OCI-LY1 (cell line): ENCODE data around the gene RNASEH2C.
"Not testable (repeated sequence)": the region's sequence is repeated elsewhere in the genome, so short reads cannot be mapped to it uniquely, and the experiment has no call there.

Source experiments
- H2AFZ ChIP-seq: fragments of 200-600 bp; sonication (generic), shearing (Covaris generic); 2 replicates; pipeline ENCODE4 v1.6.0; 2014; ENCODE audit warnings: antibody characterized with exemption, mild to moderate bottlenecking, low read length
- H3F3A ChIP-seq: fragments of 200-600 bp; sonication (generic), shearing (Covaris generic); 2 replicates; pipeline ENCODE4 v1.6.0; 2014; ENCODE audit warnings: mild to moderate bottlenecking, antibody characterized with exemption, low read length, moderate library complexity; ENCODE audit not compliant: insufficient read depth
- H3K27ac ChIP-seq: fragments of 200-600 bp; sonication (generic); 2 replicates; pipeline ENCODE4 v1.5.1; 2014; ENCODE audit warnings: low read length, mixed run types, mild to moderate bottlenecking, low read depth; ENCODE audit not compliant: poor library complexity, severe bottlenecking
- H3K27me3 ChIP-seq: fragments of 200-600 bp; sonication (generic); 2 replicates; pipeline ENCODE4 v1.6.0; 2014; ENCODE audit warnings: antibody characterized with exemption, mild to moderate bottlenecking, low read length, moderate library complexity; ENCODE audit not compliant: insufficient read depth
- H3K36me3 ChIP-seq: fragments of 200-600 bp; sonication (generic); 2 replicates; pipeline ENCODE4 v1.6.1; 2014; ENCODE audit warnings: mild to moderate bottlenecking, antibody characterized with exemption, low read length, moderate library complexity, mixed read lengths; ENCODE audit not compliant: insufficient read depth
- H3K4me1 ChIP-seq: fragments of 200-600 bp; sonication (generic); 2 replicates; pipeline ENCODE4 v1.5.1; 2014; ENCODE audit warnings: mild to moderate bottlenecking, low read length, moderate library complexity; ENCODE audit not compliant: insufficient read depth, severe bottlenecking
- H3K4me2 ChIP-seq: fragments of 200-600 bp; sonication (generic), shearing (Covaris generic); 2 replicates; pipeline ENCODE4 v1.6.1; 2014; ENCODE audit warnings: low read length
- H3K4me3 ChIP-seq: fragments of 200-600 bp; sonication (generic); 2 replicates; pipeline ENCODE4 v1.5.1; 2014; ENCODE audit warnings: low read length, low read depth, mild to moderate bottlenecking, mixed read lengths; ENCODE audit not compliant: poor library complexity, severe bottlenecking
- H3K79me2 ChIP-seq: fragments of 200-600 bp; shearing (Covaris generic); 2 replicates; pipeline ENCODE4 v1.6.1; 2016; ENCODE audit warnings: mixed run types, low read length, mixed read lengths; ENCODE audit not compliant: insufficient read depth
- H3K9ac ChIP-seq: fragments of 200-600 bp; sonication (generic), shearing (Covaris generic); 2 replicates; pipeline ENCODE4 v1.6.1; 2014; ENCODE audit warnings: mild to moderate bottlenecking, low read length, mixed read lengths
- H3K9me2 ChIP-seq: fragments of 200-600 bp; sonication (generic), shearing (Covaris generic); 2 replicates; pipeline ENCODE4 v1.6.1; 2014; ENCODE audit warnings: low read depth, mild to moderate bottlenecking, low read length, mixed read lengths
- H3K9me3 ChIP-seq: fragments of 200-600 bp; shearing (Covaris generic); 2 replicates; pipeline ENCODE4 v1.6.1; 2014; ENCODE audit warnings: low read length, mixed read lengths
- H4K20me1 ChIP-seq: fragments of 200-600 bp; sonication (generic), shearing (Covaris generic); 2 replicates; pipeline ENCODE4 v1.6.0; 2016; ENCODE audit warnings: mild to moderate bottlenecking, low read length; ENCODE audit not compliant: insufficient read depth
- CTCF ChIP-seq: fragments of 200-600 bp; sonication (generic), shearing (Covaris generic); IDR thresholded peaks from 2 replicates; pipeline ENCODE4 v1.5.1; 2017; ENCODE audit warnings: mild to moderate bottlenecking, antibody characterized with exemption, low read length, moderate library complexity, mixed read lengths
- EZH2 ChIP-seq: fragments of 200-600 bp; sonication (generic), shearing (Covaris generic); IDR thresholded peaks from 2 replicates; pipeline ENCODE4 v1.8.0; 2017; ENCODE audit warnings: borderline replicate concordance, mixed run types, mild to moderate bottlenecking, antibody characterized with exemption, low read length, moderate library complexity, mixed read lengths

RNASEH2C gene

GRCh38 chr11:65696802-65697552 lies 23.6 kb downstream of the RNASEH2C start:
- no peaks in the 10 kb centered on the region for H3K9me2 ChIP-seq
- H2AFZ ChIP-seq, result no peak overlapping the region
- H3K9me3 ChIP-seq, result no peaks in the 10 kb centered on the region; the same call in 1 of the 2 replicates
- H3K4me1 ChIP-seq, result peaks cover 9% of the 10 kb centered on the region
- no peak for TF ChIP-seq CTCF
- no peak for TF ChIP-seq EZH2
- H3F3A ChIP-seq, result no peaks in the 10 kb centered on the region
- H3K9ac ChIP-seq, result no peak overlapping the region
- peaks cover 11% of the 10 kb centered on the region; the same call in 1 of the 2 replicates for H3K27me3 ChIP-seq
- H3K27ac ChIP-seq, result no peak overlapping the region
- no peak overlapping the region for H3K4me2 ChIP-seq
- no peaks in the 10 kb centered on the region for H3K79me2 ChIP-seq
- no peaks in the 10 kb centered on the region for H4K20me1 ChIP-seq
- no peaks in the 10 kb centered on the region; the same call in 1 of the 2 replicates for H3K36me3 ChIP-seq
- H3K4me3 ChIP-seq, result no peak overlapping the region

GRCh38 chr11:65695459-65696241 lies 24.9 kb downstream of the RNASEH2C start:
- H4K20me1 ChIP-seq, result no peaks in the 10 kb centered on the region
- TF ChIP-seq EZH2 (no peak), CTCF (no peak)
- no peak overlapping the region for H3K27ac ChIP-seq
- no peaks in the 10 kb centered on the region; the same call in 1 of the 2 replicates for H3K9me3 ChIP-seq
- H3K27me3 ChIP-seq, result peaks cover 11% of the 10 kb centered on the region; the same call in 1 of the 2 replicates
- H3K9ac ChIP-seq, result no peak overlapping the region
- no peaks in the 10 kb centered on the region; the same call in 1 of the 2 replicates for H3K36me3 ChIP-seq
- H3K4me2 ChIP-seq, result no peak overlapping the region
- no peak overlapping the region for H3K4me3 ChIP-seq
- no peaks in the 10 kb centered on the region for H3K9me2 ChIP-seq
- no peaks in the 10 kb centered on the region for H3F3A ChIP-seq
- peaks cover 9% of the 10 kb centered on the region for H3K4me1 ChIP-seq
- H2AFZ ChIP-seq, result no peak overlapping the region
- no peaks in the 10 kb centered on the region for H3K79me2 ChIP-seq

DNA sequence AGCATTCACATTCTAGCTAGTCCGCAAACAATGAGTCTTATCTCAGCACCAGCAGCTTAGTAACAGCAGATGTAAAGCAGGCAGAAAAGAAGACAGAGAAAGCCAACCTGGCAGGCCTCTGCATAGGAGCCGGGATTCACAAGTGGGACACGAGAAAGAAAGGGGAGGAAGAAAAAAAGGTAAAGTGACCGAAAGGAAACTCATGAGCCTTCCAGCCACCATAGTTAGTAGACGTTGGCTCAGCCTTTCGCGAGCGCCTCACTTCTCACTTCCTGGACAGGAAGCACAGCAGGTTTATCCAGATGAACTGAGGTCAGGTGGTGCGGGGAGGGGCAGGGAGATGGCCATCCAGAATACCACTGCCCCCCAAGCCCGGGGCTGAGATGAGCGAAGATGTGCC lies 28.2 kb downstream of the RNASEH2C start:
- no peaks in the 10 kb centered on the region for H3F3A ChIP-seq
- H2AFZ ChIP-seq, result no peak overlapping the region
- H3K9me3 ChIP-seq, result no peaks in the 10 kb centered on the region
- no peak overlapping the region for H3K9ac ChIP-seq
- no peak overlapping the region for H3K4me2 ChIP-seq
- no peak for TF ChIP-seq EZH2
- no peak for TF ChIP-seq CTCF
- no peaks in the 10 kb centered on the region for H4K20me1 ChIP-seq
- H3K9me2 ChIP-seq, result no peaks in the 10 kb centered on the region
- no peak overlapping the region for H3K27ac ChIP-seq
- H3K36me3 ChIP-seq, result no peaks in the 10 kb centered on the region
- H3K4me3 ChIP-seq, result no peak overlapping the region
- H3K79me2 ChIP-seq, result no peaks in the 10 kb centered on the region
- H3K4me1 ChIP-seq, result peaks cover 9% of the 10 kb centered on the region
- H3K27me3 ChIP-seq, result peaks cover 5% of the 10 kb centered on the region; the same call in 1 of the 2 replicates

DNA sequence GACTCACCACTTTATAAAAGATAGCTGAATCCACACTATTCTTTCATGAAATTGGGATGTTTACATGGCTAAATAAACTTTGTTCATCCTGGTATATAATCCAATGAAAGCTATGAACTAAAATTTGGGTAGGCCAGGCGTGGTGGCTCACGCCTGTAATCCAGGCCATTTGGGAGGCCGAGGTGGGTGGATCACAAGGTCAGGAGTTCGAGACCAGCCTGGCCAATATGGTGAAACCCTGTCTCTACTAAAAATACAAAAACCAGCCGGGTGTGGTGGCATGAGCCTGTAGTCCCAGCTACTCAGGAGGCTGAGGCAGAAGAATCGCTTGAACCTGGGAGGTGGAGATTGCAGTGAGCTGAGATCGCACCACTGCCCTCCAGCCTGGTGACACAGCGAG lies 28.8 kb downstream of the RNASEH2C start:
- not testable (repeated sequence) for H3K27ac ChIP-seq, H2AFZ ChIP-seq, H3K4me2 ChIP-seq, H3K79me2 ChIP-seq, H3K4me3 ChIP-seq, H3K36me3 ChIP-seq, H3F3A ChIP-seq, H3K9me3 ChIP-seq, H3K27me3 ChIP-seq, H4K20me1 ChIP-seq, H3K9ac ChIP-seq, H3K9me2 ChIP-seq, H3K4me1 ChIP-seq
